ENCODE measurements around the gene ARHGAP5. TPM values are rescaled to one million over a fixed set of nuclear protein-coding genes. Genes with fewer than 3 reads are reported as not detected.

The ARHGAP5 gene
- total and polyA plus RNA-seq, 2 donors (not counting 3 experiments of a cell fraction or from before 2014, with no cell fraction given) = 4.3 to 36.2 TPM

DNA sequence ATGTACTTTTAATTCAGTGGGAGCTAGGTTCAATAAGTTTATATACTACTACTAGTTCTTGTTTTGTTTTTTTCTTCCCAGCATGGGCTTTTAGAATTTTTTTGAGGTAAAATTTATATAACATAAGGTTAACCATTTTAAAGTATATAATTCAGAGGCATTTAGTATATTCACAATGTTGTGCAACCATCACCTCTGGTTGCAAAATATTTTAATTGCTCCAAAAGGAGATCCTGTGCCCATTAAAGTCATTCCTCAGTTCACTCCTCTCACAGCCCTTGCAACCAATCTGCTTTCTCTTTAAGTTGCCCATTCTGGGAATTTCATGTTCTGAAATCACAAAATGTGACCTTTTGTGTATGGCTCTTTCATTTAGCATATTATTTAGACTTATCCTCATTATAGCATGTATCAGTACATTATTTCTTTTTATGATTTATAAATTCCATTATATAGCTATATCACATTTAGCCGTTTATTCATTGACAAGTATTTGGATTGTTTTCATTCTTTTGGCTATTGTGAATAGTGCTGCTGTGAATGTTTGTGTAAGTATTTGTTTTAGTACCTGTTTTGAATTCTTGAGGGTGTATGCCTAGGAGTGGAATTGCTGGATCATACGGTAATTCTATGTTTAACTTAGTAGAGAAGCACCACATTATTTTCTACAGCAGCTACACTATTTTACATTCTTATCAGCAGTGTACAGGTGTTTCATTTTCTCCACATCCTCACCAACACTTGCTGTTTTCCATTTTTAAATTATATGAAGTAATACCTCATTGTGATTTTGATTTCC lies 59.1 kb downstream of the ARHGAP5 start:
- intact Hi-C loops (cut with micrococcal nuclease) (no loop called here), dilution Hi-C loops (cut with MboI; ENCODE audit: extremely low pct_ligation_motif_present, low sequenced_read_pairs) (no loop called here)
- no peaks in the 10 kb centered on the region for H3K27me3 ChIP-seq (ENCODE audit: control insufficient read depth in 2 of 2, insufficient read depth in 2 of 2, low read length in 2 of 2)
- ChIA-PET POLR2A (no interaction called here), CTCF (no interaction called here)
- no peak for FAIRE-seq
- peaks cover 3% of the 10 kb centered on the region for H3K79me2 ChIP-seq (ENCODE audit: control insufficient read depth, insufficient read depth, low read length)
- H3K9me3 ChIP-seq (replicated peaks; ENCODE audit: control insufficient read depth, insufficient read depth, low read length) = no peaks in the 10 kb centered on the region
- no peak for TF ChIP-seq GATA2 (IDR thresholded peaks at IDR 0.05; ENCODE audit: insufficient read depth, insufficient read length, low read depth, low read length)
- no peak for TF ChIP-seq MYC (IDR thresholded peaks at IDR 0.05; ENCODE audit: low read depth, low read length)
- no peak for TF ChIP-seq POLR2A (IDR thresholded peaks at IDR 0.05; ENCODE audit: low read depth, low read length)
- TF ChIP-seq FOS (IDR thresholded peaks at IDR 0.05; ENCODE audit: borderline replicate concordance, insufficient read depth, low read length) = no peak
- TF ChIP-seq, protein P1, sequence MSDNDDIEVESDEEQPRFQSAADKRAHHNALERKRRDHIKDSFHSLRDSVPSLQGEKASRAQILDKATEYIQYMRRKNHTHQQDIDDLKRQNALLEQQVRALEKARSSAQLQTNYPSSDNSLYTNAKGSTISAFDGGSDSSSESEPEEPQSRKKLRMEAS (IDR thresholded peaks at IDR 0.05; ENCODE audit: insufficient read depth, insufficient read length) = no peak
- TF ChIP-seq POLR2AphosphoS5 (IDR thresholded peaks at IDR 0.05; ENCODE audit: insufficient read depth, low read depth, low read length) = no peak
- no peak for TF ChIP-seq CTCF (IDR thresholded peaks at IDR 0.05; ENCODE audit: extremely low read depth in 1 of 2, insufficient read depth in 1 of 2, low read depth in 1 of 2, low read length in 2 of 2)
- TF ChIP-seq JUN (IDR thresholded peaks at IDR 0.05; ENCODE audit: borderline replicate concordance, insufficient read depth, insufficient read length, low read depth) = no peak
- no peak for TF ChIP-seq EZH2 (IDR thresholded peaks at IDR 0.05; ENCODE audit: borderline replicate concordance, low read depth, low read length, severe bottlenecking)
- H3K4me1 ChIP-seq (ENCODE audit: control insufficient read depth, extremely low read depth, insufficient read depth, low read length) = no peaks in the 10 kb centered on the region
- BruUV-seq (replicated peaks) = no TSS peak
- peaks cover 2% of the 10 kb centered on the region for H3K9me1 ChIP-seq (replicated peaks; ENCODE audit: control insufficient read depth, extremely low read depth, insufficient read depth, low read length)
- H3K27ac ChIP-seq (ENCODE audit: insufficient read depth, low read depth, low read length) = no peak overlapping the region
- no peak for DNase-seq (ENCODE audit: low read depth, low spot score)
- H3K4me2 ChIP-seq (ENCODE audit: insufficient read depth, low read length) = no peak overlapping the region
- no peaks in the 10 kb centered on the region for H3K36me3 ChIP-seq (ENCODE audit: control insufficient read depth in 2 of 2, extremely low read depth in 1 of 2, insufficient read depth in 2 of 2, low read length in 2 of 2)
- no peak overlapping the region for H3K4me3 ChIP-seq (replicated peaks in 1 of 3; ENCODE audit: insufficient read depth in 1 of 3, low read depth in 1 of 3, low read length in 3 of 3)
- H4K20me1 ChIP-seq (replicated peaks; ENCODE audit: control insufficient read depth, extremely low read depth, insufficient read depth, low read length) = peaks cover 2% of the 10 kb centered on the region
- H3K9ac ChIP-seq (replicated peaks; ENCODE audit: extremely low read depth, insufficient read depth, low read length) = no peak overlapping the region
- no peak overlapping the region for H2AFZ ChIP-seq (ENCODE audit: low read depth, low read length)
